Peyer's patch (tissue), 4 donors: ENCODE measurements around the gene OLIG3. TPM values are rescaled to one million over a fixed set of nuclear protein-coding genes. Genes with fewer than 3 reads are reported as not detected.

Experiments used
- DNase-seq, 3 donors: peaks; one replicate each; pipeline ENCODE4 v3.0.0-alpha.2; 2017 to 2019
- H3K27ac ChIP-seq, 4 donors: fragments of 200-600 bp; sonication (generic); one replicate each; pipeline ENCODE4 v1.5.1; 2016 to 2019
- H3K27me3 ChIP-seq, 2 donors: fragments of 200-600 bp; sonication (generic); one replicate each; pipeline ENCODE4 v1.5.1; 2019
- H3K36me3 ChIP-seq, 3 donors: fragments of 200-600 bp; sonication (generic); one replicate each; pipeline ENCODE4 v1.5.1; 2016 to 2019
- H3K4me1 ChIP-seq, 4 donors: fragments of 200-600 bp; sonication (generic); one replicate each; pipeline ENCODE4 v1.5.1; 2016 to 2019
- H3K4me3 ChIP-seq, 4 donors: fragments of 200-600 bp; sonication (generic); 1 replicate in 3 of 4; 2 replicates in 1 of 4; pipeline ENCODE4 v1.5.1; 2016 to 2019; ENCODE audit warnings: mild to moderate bottlenecking in 1 of 4
- H3K9me3 ChIP-seq, 4 donors: fragments of 200-600 bp; sonication (generic); one replicate each; pipeline ENCODE4 v1.5.1; 2016 to 2019; ENCODE audit warnings: mild to moderate bottlenecking in 1 of 4
- CTCF ChIP-seq, 6 experiments: fragments of 450-650 bp in 4 of 6; fragments of 200-600 bp in 2 of 6; sonication (generic) in 1 of 6; IDR thresholded peaks; one replicate each; pipeline ENCODE4 v1.5.1; 2017 to 2019; ENCODE audit warnings: antibody characterized with exemption in 6 of 6, mild to moderate bottlenecking in 3 of 6, moderate library complexity in 1 of 6
- POLR2A ChIP-seq, 2 donors: fragments of 450-650 bp; IDR thresholded peaks; one replicate each; pipeline ENCODE4 v1.5.1; 2017; ENCODE audit warnings: antibody characterized with exemption in 2 of 2, mild to moderate bottlenecking in 2 of 2, moderate library complexity in 2 of 2
- total RNA-seq, 4 donors: library from RNA; depleted of rRNA; stranded (reverse); fragments of >200 nt; gene quantifications; one replicate each; pipeline ENCODE4 v1.1.0, GENCODE V29; 2016

The OLIG3 gene
- total RNA-seq, 4 donors from 2014 or later = not detected

DNA sequence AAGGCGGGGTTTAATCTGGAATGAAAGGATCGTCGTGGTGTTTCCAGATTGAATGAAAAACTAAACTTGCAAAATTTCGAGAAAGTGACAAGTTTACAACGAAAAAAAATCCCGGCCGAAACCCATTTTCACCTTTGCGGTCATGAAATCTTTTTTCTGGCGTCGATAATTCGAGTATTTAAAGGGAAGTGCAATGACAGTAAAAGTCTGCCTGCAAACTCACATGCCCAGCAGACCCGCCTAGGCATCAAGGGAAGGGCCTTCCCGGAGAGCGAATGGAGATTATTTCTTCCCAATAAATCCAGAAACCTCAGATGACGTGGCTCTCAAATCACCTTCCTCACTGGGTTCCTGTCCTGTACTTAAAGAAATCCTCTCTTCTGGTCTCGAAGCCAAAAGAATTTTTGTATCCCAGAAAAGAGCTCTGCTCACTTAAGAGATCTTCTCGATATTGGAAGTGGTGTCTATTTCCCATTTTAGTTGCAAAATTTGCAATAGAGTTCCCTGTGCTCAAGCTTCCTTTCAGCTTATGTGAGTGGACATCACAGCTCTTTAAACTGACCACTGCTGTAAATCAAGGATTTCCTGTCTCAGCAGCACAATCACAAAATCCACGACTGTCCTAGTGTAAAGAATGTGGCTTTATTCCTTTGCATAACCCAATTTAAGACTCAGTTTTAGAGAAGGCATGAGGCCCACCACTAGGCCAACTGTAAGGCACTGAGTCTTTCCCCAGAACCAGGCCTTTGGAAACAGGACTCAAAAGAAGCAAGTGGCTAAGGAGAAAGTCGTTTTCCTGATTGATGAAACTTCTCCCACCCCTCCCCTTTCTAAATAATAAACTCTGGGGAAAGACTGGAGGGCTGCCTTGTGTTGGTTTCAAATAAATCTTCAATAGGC, 3.9 kb downstream of the OLIG3 start:
- Histone ChIP-seq H3K36me3 (no peaks in the 10 kb centered on the region), H3K9me3 (no peaks in the 10 kb centered on the region), H3K4me3 (no peak overlapping the region), H3K27me3 (peaks cover 3 to 78% of the 10 kb centered on the region in 2 donors), H3K27ac (no peak overlapping the region), H3K4me1 (peaks cover 0 to 34% (median 13%) of the 10 kb centered on the region in 4 donors)
- DNase-seq = no peak
- no peak for TF ChIP-seq POLR2A (IDR thresholded peaks at IDR 0.05)
- TF ChIP-seq CTCF (IDR thresholded peaks at IDR 0.05) = no peak

DNA sequence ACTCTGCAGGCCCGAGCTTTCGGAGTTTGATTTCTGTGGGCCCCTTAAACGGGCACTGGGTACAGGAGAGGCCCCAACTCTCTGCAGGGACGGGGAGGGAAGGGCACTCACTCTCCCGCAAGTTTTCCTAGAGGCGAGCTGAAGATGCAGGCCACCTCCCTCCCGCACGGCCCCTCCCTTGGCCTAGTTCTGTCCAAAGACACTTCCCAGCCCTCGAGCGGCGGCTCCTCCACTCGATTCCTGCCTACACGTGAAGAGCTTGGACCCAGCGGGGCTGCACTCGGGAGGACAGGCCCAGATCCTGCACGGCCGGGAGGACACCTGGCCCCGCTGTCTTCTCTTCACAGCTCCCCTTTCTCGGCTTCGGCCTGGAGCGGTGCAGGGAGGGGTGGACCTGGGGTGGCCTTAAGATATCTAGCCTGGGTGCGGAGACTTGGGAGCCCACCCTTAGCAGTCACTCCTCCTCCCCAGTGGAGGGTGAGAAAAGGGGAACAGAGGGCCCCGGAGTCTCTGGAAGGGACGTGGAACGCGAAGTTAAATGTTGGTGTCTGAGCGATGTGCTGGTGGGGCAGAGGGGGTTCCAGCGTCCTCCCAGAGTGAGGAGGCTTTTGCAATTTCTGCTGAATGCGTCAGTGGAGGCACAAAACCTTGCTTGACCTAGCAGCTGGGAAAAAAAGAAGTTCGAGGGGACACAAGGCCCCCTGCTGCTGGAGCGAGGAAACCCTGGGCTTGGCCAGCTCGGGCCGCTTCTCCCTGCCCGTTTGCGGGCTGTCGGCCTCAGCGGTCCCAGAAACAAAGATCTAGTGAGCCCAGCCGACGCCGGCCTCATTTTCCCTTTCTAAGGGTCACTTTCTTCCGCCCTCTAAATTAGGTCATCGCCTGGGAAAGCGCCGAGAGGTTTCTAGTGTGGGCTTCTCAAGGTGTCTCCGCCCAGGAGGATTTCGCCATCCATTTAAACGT, 4.9 kb downstream of the OLIG3 start:
- Histone ChIP-seq H3K4me3 (peak overlapping the region in 2 of 4 donors; percentile 13 to 18), H3K9me3 (no peaks in the 10 kb centered on the region), H3K36me3 (no peaks in the 10 kb centered on the region), H3K4me1 (peaks cover 0 to 28% (median 13%) of the 10 kb centered on the region in 4 donors), H3K27ac (no peak overlapping the region), H3K27me3 (peaks cover 3 to 68% of the 10 kb centered on the region in 2 donors)
- no peak for DNase-seq
- TF ChIP-seq CTCF (IDR thresholded peaks at IDR 0.05) = no peak
- no peak for TF ChIP-seq POLR2A (IDR thresholded peaks at IDR 0.05)

DNA sequence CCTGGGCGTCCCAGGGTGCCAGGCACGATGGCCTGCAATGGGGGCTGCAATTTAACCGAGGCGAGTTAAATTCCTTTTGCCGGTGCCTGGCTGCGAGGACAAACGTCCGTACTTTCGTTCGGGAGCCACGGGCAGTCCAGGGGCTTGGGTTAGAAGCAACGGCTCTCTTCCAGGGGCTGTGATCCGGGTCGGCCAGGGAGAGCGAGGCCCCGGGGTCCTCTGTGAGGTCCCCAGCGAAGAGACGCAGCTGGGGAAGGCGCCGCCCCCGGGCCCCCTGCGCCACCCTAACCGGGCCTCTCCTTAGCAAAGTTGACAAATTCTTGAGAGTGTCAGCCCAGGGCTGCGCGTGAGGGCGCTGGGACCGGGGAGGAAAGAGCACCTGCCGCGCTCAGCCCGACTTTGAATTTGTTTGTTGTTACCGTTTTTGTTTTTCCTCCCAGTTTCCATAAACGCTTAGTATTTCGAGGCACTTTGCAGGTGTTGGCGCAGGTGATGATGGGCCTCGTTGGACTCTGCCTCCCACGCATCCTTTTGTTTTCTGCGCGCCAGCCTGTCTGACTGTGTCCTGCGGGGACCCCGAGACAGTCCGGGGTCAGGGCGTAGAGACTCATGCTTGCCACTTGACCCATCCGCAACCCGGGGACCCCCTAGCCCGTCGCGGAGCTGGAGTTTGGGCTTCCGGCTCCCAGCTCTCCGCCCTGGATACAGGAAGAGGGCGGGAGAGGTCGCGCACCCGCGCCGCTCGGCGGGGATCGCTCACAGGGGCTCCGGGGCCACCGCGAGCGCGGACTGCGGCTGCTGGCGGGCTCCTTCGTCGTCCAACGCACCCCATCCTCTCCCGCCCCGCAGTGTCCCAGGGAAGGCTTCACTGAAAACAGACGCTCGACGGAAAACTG, 5.8 kb downstream of the OLIG3 start:
- Histone ChIP-seq H3K4me1 (peaks cover 0 to 21% (median 8%) of the 10 kb centered on the region in 4 donors), H3K36me3 (no peaks in the 10 kb centered on the region), H3K27ac (no peak overlapping the region), H3K4me3 (peak overlapping the region in 2 of 4 donors; percentile 13 to 18), H3K27me3 (peaks cover 3 to 59% of the 10 kb centered on the region in 2 donors), H3K9me3 (no peaks in the 10 kb centered on the region)
- DNase-seq = no peak
- TF ChIP-seq POLR2A (IDR thresholded peaks at IDR 0.05) (no peak), CTCF (IDR thresholded peaks at IDR 0.05) (no peak)

DNA sequence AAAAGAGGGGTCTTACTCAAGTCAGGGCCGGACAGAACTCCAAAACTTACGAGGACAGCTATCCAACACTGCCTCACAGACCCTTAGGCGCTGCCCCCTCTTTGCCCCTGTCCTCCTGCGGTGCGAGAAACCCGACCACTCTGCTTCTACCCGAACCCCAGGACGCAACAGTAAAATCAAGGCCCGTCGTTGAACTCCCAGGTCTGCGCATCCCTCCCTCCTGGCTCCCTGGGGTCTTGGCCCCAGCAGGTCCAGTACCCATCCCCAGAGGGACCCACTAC, 6.4 kb downstream of the OLIG3 start:
- no peak overlapping the region for H3K4me3 ChIP-seq
- TF ChIP-seq CTCF (IDR thresholded peaks at IDR 0.05) (no peak), POLR2A (IDR thresholded peaks at IDR 0.05) (no peak)
- H3K27ac ChIP-seq = no peak overlapping the region

More for the DNA sequence above, 6.4 kb downstream of the OLIG3 start:
- Histone ChIP-seq H3K36me3 (no peaks in the 10 kb centered on the region), H3K9me3 (no peaks in the 10 kb centered on the region), H3K27me3 (peaks cover 3 to 53% of the 10 kb centered on the region in 2 donors), H3K4me1 (peaks cover 0 to 15% (median 5%) of the 10 kb centered on the region in 4 donors)
- no peak for DNase-seq
